ENCODE data around the gene BPIFA1.

The BPIFA1 gene

DNA sequence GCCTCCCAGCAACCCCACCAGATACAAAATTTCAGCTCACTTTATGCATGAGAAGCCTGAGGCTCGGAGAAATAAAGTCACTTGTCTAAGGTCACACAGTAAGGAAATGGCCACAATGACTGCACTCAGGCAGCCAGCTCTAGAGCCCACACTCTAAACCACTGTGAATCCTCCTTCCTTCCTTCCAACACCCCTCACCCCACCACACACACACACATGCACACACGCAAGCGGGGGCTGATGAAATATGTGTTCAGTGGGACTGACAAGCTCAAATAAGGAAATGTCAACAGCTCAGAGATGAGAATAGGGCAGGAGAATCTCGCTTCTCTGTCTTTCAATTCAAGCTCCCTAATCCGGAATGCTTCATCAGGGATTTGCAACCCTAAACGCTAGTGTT, 6.0 kb upstream of the BPIFA1 start:
- H3K27ac ChIP-seq: no peak overlapping the region
- TF ChIP-seq, protein P1, sequence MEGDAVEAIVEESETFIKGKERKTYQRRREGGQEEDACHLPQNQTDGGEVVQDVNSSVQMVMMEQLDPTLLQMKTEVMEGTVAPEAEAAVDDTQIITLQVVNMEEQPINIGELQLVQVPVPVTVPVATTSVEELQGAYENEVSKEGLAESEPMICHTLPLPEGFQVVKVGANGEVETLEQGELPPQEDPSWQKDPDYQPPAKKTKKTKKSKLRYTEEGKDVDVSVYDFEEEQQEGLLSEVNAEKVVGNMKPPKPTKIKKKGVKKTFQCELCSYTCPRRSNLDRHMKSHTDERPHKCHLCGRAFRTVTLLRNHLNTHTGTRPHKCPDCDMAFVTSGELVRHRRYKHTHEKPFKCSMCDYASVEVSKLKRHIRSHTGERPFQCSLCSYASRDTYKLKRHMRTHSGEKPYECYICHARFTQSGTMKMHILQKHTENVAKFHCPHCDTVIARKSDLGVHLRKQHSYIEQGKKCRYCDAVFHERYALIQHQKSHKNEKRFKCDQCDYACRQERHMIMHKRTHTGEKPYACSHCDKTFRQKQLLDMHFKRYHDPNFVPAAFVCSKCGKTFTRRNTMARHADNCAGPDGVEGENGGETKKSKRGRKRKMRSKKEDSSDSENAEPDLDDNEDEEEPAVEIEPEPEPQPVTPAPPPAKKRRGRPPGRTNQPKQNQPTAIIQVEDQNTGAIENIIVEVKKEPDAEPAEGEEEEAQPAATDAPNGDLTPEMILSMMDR (IDR thresholded peaks at IDR 0.05): no peak
- TF ChIP-seq ZFX (IDR thresholded peaks at IDR 0.05; ENCODE audit: borderline replicate concordance): no peak

DNA sequence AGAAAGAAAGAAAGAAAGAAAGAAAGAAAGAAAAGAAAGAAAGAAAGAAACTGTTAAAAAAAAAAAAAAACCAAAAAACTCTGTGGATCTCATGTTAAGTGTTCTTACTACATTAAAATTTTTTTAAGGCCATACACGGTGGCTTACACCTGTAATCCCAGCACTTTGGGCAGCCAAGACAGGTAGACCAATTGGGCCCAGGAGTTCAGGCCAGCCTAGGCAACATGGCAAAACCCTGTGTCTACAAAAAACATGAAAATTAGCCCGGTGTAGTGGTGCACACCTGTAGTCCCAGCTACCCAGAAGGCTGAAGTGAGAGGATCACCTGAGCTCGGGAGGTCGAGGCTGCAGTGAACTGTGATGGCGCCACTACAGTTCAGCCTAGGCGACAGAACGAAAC, 4.6 kb upstream of the BPIFA1 start:
- TF ChIP-seq ZFX (IDR thresholded peaks at IDR 0.05; ENCODE audit: borderline replicate concordance): no peak
- TF ChIP-seq, protein P1 (IDR thresholded peaks at IDR 0.05): no peak
- no peak overlapping the region for H3K27ac ChIP-seq

DNA sequence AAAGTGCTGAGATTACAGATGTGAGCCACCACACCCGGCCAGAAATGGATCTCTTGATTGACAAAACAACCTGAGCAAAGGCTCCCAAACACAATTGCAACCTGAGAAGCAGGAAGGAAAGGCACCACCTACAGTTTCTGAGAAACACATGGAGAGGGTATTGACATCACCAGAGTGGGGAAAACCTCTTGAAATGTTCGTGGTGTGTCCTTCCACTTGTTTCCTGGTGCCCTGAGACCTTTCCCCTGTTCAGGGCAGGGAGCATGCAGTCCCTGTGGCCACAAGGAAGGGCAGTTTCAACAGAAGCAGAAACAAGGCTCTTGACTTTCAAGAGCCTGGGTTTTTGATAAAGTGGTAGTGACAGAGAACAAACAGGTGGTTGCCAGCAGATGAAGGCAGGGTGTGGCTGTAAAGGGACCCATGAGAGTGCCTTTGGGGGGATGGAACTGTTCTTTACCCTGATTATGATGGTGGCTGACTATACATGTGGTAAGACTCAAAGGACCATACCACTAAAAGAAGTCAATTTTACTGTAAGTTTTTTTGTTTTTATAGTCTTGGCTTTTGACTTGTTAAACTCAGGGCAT, 3.2 kb upstream of the BPIFA1 start:
- H3K27ac ChIP-seq: no peak overlapping the region
- no peak for TF ChIP-seq ZFX (IDR thresholded peaks at IDR 0.05; ENCODE audit: borderline replicate concordance)
- TF ChIP-seq, protein P1 (IDR thresholded peaks at IDR 0.05): no peak

DNA sequence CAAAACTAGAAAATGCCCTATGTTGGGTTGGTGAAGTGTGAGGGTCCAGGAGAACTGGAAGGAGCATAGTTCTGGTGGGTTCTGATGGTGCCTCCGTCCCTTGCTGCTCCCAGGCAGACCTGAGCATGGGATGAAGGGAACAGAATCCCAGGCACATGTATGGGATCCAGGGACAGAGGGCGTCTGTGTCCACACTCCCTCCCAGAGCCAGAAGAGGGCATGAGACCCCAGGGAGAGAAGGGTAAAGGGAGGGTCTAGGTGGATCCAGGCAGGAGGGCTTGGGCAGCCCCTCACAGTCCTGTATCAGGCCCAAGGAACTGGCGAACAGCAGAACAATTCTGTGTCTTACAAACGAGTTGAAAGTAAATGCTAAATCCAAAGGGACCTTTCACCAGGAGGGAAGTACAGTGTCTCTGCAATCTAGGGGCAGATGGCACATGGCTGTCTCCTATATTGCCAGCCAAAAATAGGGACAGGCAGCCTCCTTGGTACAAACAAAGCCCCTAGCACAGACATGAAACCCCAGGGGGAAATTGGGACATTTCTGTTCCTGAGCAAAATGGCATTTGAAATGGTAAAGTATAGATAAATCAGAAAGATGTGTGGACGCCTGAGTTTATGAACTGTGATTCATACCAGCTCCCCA, 2.5 kb upstream of the BPIFA1 start:
- TF ChIP-seq, protein P1 (IDR thresholded peaks at IDR 0.05): no peak
- TF ChIP-seq ZFX (IDR thresholded peaks at IDR 0.05; ENCODE audit: borderline replicate concordance): no peak
- no peak overlapping the region for H3K27ac ChIP-seq

DNA sequence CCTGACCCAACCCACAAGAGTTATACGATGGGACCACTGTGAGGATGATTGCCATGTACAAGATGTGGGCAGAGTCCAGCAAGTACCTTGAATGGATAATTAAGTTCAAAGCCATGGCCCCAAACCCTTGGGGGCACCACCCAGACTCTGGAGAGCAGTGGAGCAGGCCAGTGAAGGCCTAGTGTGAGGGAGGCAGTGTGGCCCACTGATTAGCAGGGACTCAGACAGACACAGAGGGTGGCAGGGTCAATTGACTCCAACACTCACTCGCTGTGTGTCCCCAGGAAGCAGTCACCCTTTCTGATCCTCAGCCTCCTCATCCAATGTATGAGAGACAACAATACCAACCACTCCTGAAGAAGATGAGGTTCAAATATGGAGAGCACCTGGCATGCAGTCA, 1.7 kb upstream of the BPIFA1 start:
- no peak for TF ChIP-seq ZFX (IDR thresholded peaks at IDR 0.05; ENCODE audit: borderline replicate concordance)
- TF ChIP-seq, protein P1 (IDR thresholded peaks at IDR 0.05): no peak
- H3K27ac ChIP-seq: no peak overlapping the region

DNA sequence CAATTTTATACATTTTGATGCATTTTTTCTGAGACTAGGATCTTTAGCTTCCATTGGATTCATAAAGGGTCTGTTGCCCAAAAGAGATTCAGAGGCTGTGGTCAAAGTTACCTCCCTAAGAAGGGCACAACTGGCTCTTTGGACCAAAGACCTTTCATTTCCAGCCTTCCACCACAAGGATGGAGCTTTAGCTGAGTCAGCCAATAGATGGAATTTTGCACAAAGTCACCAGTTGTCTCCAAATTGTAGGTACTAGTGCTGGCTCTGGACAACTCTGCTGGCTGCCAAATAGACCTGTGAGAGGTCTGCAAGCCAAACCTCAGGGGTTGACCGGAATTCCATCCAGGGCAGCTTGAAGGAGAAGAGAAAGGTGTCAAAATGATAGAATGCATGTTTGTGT, 555 bp downstream of the BPIFA1 start:
- no peak for TF ChIP-seq ZFX (IDR thresholded peaks at IDR 0.05; ENCODE audit: borderline replicate concordance)
- TF ChIP-seq, protein P1 (IDR thresholded peaks at IDR 0.05): no peak
- no peak overlapping the region for H3K27ac ChIP-seq

DNA sequence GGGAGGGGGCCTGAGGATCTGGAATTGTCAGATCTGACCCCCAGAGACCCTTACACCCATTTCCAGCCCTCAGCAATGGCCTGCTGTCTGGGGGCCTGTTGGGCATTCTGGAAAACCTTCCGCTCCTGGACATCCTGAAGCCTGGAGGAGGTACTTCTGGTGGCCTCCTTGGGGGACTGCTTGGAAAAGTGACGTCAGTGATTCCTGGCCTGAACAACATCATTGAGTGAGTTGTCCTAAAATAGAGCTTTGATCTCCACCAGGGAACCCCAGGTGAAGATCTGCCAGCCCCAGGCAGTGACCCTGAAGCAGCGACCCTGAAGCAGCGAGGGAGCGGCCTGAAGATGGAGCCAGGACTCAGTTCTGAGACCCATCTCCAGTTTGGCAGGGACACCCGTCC, 2.2 kb downstream of the BPIFA1 start:
- TF ChIP-seq ZFX (IDR thresholded peaks at IDR 0.05; ENCODE audit: borderline replicate concordance): no peak
- TF ChIP-seq, protein P1 (IDR thresholded peaks at IDR 0.05): no peak
- no peak overlapping the region for H3K27ac ChIP-seq
